Neural cell (in vitro differentiated cells): ENCODE measurements around the gene CMTM6. TPM values are rescaled to one million over a fixed set of nuclear protein-coding genes. Genes with fewer than 3 reads are reported as not detected.

Experiments used
- H2AFZ ChIP-seq: fragments of 200-600, 300-800 bp; sonication (generic), shearing (Covaris generic); 2 replicates; pipeline ENCODE4 v1.6.0; 2014; ENCODE audit warnings: low read depth, mild to moderate bottlenecking, antibody characterized with exemption, low read length, moderate library complexity
- H3F3A ChIP-seq: fragments of 200-600 bp; shearing (Covaris generic); 2 replicates; pipeline ENCODE4 v1.6.1; 2016; ENCODE audit warnings: mild to moderate bottlenecking, moderate library complexity, mixed read lengths, antibody characterized with exemption, low read length; ENCODE audit not compliant: insufficient read depth, poor library complexity, severe bottlenecking
- H3K27ac ChIP-seq: fragments of 200-600, 300-800 bp; sonication (generic), shearing (Covaris generic); 2 replicates; pipeline ENCODE4 v1.5.1; 2014; ENCODE audit warnings: mild to moderate bottlenecking, low read length, moderate library complexity
- H3K27me3 ChIP-seq: fragments of 300-800, 200-600 bp; sonication (generic), shearing (Covaris generic); 2 replicates; pipeline ENCODE4 v1.6.0; 2014; ENCODE audit warnings: mild to moderate bottlenecking, low read depth, low read length, moderate library complexity; ENCODE audit not compliant: insufficient read depth
- H3K36me3 ChIP-seq: fragments of 300-800, 200-600 bp; sonication (generic), shearing (Covaris generic); 2 replicates; pipeline ENCODE4 v1.5.1; 2014; ENCODE audit warnings: mild to moderate bottlenecking, antibody characterized with exemption, low read length, moderate library complexity; ENCODE audit not compliant: insufficient read depth
- H3K4me2 ChIP-seq: fragments of 300-800, 200-600 bp; sonication (generic), shearing (Covaris generic); 2 replicates; pipeline ENCODE4 v1.6.0; 2014; ENCODE audit warnings: mild to moderate bottlenecking, low read length
- H3K4me3 ChIP-seq: fragments of 300-800, 200-600 bp; sonication (generic), shearing (Covaris generic); 2 replicates; pipeline ENCODE4 v1.5.1; 2014; ENCODE audit warnings: mild to moderate bottlenecking, low read length, moderate library complexity
- H3K79me2 ChIP-seq: fragments of 200-600 bp; shearing (Covaris generic); replicated peaks from 2 replicates; pipeline ENCODE4 v1.6.0; 2014; ENCODE audit warnings: mild to moderate bottlenecking, low read length, moderate library complexity; ENCODE audit not compliant: insufficient read depth
- H3K9ac ChIP-seq: fragments of 300-800, 200-600 bp; sonication (generic), shearing (Covaris generic); 2 replicates; pipeline ENCODE4 v1.6.1; 2016; ENCODE audit warnings: mild to moderate bottlenecking, low read length, mixed read lengths
- H3K9me2 ChIP-seq: fragments of 200-600 bp; shearing (Covaris generic); 2 replicates; pipeline ENCODE4 v1.6.1; 2016; ENCODE audit warnings: mild to moderate bottlenecking, low read length, mixed read lengths; ENCODE audit not compliant: insufficient read depth
- H3K9me3 ChIP-seq: fragments of 200-600, 300-800 bp; sonication (generic), shearing (Covaris generic); 2 replicates; pipeline ENCODE4 v1.6.1; 2016; ENCODE audit warnings: mild to moderate bottlenecking, mixed run types, low read length, moderate library complexity, mixed read lengths
- H4K20me1 ChIP-seq: fragments of 200-600 bp; shearing (Covaris generic); 2 replicates; pipeline ENCODE4 v1.6.1; 2016; ENCODE audit warnings: mild to moderate bottlenecking, mixed run types; ENCODE audit not compliant: insufficient read depth
- CTCF ChIP-seq: fragments of 450-650 bp; IDR thresholded peaks from 2 replicates; pipeline ENCODE4 v1.5.1; 2014; ENCODE audit warnings: antibody characterized with exemption, mild to moderate bottlenecking, moderate library complexity; ENCODE audit not compliant: poor library complexity, severe bottlenecking
- EP300 ChIP-seq: fragments of 450-650 bp; conservative IDR thresholded peaks from 2 replicates; pipeline ENCODE4 v1.6.1; 2014; ENCODE audit warnings: antibody characterized with exemption, mild to moderate bottlenecking, moderate library complexity; ENCODE audit not compliant: poor library complexity, severe bottlenecking
- EZH2 ChIP-seq: fragments of 200-600, 300-800 bp; shearing (Covaris generic), sonication (generic); IDR thresholded peaks from 2 replicates; pipeline ENCODE4 v1.6.1; 2014; ENCODE audit warnings: antibody characterized with exemption, low read length, borderline replicate concordance, mild to moderate bottlenecking; ENCODE audit not compliant: insufficient read depth, poor library complexity, severe bottlenecking
- MXI1 ChIP-seq: fragments of 450-650 bp; conservative IDR thresholded peaks from 2 replicates; pipeline ENCODE4 v1.6.1; 2014; ENCODE audit warnings: antibody characterized with exemption, mild to moderate bottlenecking; ENCODE audit not compliant: poor library complexity, severe bottlenecking
- POLR2AphosphoS5 ChIP-seq: IDR thresholded peaks from 2 replicates; pipeline ENCODE4 v1.6.1; 2012
- RAD21 ChIP-seq: fragments of 450-650 bp; conservative IDR thresholded peaks from 2 replicates; pipeline ENCODE4 v1.6.1; 2014; ENCODE audit warnings: antibody characterized with exemption, mild to moderate bottlenecking, moderate library complexity
- REST ChIP-seq: IDR thresholded peaks from 2 replicates; pipeline ENCODE4 v1.6.1; 2012; ENCODE audit warnings: borderline replicate concordance
- SMC3 ChIP-seq: fragments of 450-650 bp; conservative IDR thresholded peaks from 2 replicates; pipeline ENCODE4 v1.6.1; 2014; ENCODE audit warnings: antibody characterized with exemption, mild to moderate bottlenecking, moderate library complexity; ENCODE audit not compliant: poor library complexity
- TAF1 ChIP-seq: IDR thresholded peaks from 2 replicates; pipeline ENCODE4 v1.6.1; 2012; ENCODE audit warnings: low read depth
- polyA plus RNA-seq: library from polyadenylated mRNA; depleted of rRNA; stranded (reverse); fragments of >200 nt; gene quantifications from 2 replicates; pipeline ENCODE4 v1.2.3, GENCODE V29; 2014

CMTM6 gene
- polyA plus RNA-seq, 1 donor from 2014 or later, result 12.8 TPM

- H3K4me2 ChIP-seq, result no peak overlapping the region
These were observed 54.7 kb downstream of the CMTM6 start for GRCh38 chr3:32447865-32448400.

GRCh38 chr3:32443478-32443877 lies 59.2 kb downstream of the CMTM6 start:
- no peak overlapping the region for H3K4me2 ChIP-seq
- no peaks in the 10 kb centered on the region for H3K9me3 ChIP-seq
- H3K79me2 ChIP-seq, result no peaks in the 10 kb centered on the region
- no peaks in the 10 kb centered on the region for H3F3A ChIP-seq
- no peak overlapping the region for H2AFZ ChIP-seq
- no peaks in the 10 kb centered on the region for H3K27me3 ChIP-seq
- no peaks in the 10 kb centered on the region for H4K20me1 ChIP-seq
- H3K4me3 ChIP-seq, result no peak overlapping the region
- no peaks in the 10 kb centered on the region for H3K9me2 ChIP-seq
- H3K9ac ChIP-seq, result no peak overlapping the region
- no peaks in the 10 kb centered on the region for H3K36me3 ChIP-seq
- no peak overlapping the region for H3K27ac ChIP-seq
- TF ChIP-seq EZH2 (no peak), TAF1 (no peak), SMC3 (no peak), CTCF (no peak), MXI1 (no peak), POLR2AphosphoS5 (no peak), EP300 (no peak)

More at GRCh38 chr3:32447865-32448400, 54.7 kb downstream of the CMTM6 start:
- no peaks in the 10 kb centered on the region for H3K9me3 ChIP-seq
- no peaks in the 10 kb centered on the region for H3K36me3 ChIP-seq
- no peaks in the 10 kb centered on the region for H3K9me2 ChIP-seq
- no peak overlapping the region for H3K27ac ChIP-seq
- H3F3A ChIP-seq, result no peaks in the 10 kb centered on the region
- TF ChIP-seq REST (no peak), MXI1 (no peak), SMC3 (no peak), EZH2 (no peak), TAF1 (no peak), RAD21 (no peak), CTCF (no peak), POLR2AphosphoS5 (no peak), EP300 (no peak)
- no peaks in the 10 kb centered on the region for H4K20me1 ChIP-seq
- no peak overlapping the region for H3K9ac ChIP-seq
- H3K79me2 ChIP-seq, result no peaks in the 10 kb centered on the region
- H2AFZ ChIP-seq, result no peak overlapping the region
- no peak overlapping the region for H3K4me3 ChIP-seq
- H3K27me3 ChIP-seq, result no peaks in the 10 kb centered on the region
